Stomach (tissue), 4 donors: ENCODE results near the gene LGALS3BP.

Experiments used
- EP300 ChIP-seq: sonication (generic); formaldehyde crosslinking; IDR thresholded peaks from one replicate; pipeline ENCODE4 v1.6.1; 2017; ENCODE audit warnings: antibody characterized with exemption
- POLR2A ChIP-seq, 4 donors: fragments of 450-650 bp; IDR thresholded peaks; one replicate each; pipeline ENCODE4 v1.6.1; 2016; ENCODE audit warnings: antibody characterized with exemption in 4 of 4, control low read depth in 2 of 4, mild to moderate bottlenecking in 1 of 4, moderate library complexity in 1 of 4
- TF ChIP-seq, protein P1 (sequence below), 7 experiments: fragments of 450-650 bp in 4 of 7; fragments of 200-600 bp in 3 of 7; sonication (generic) in 3 of 7; IDR thresholded peaks; one replicate each; pipeline ENCODE4 v1.5.1; 2016 to 2019; ENCODE audit warnings: antibody characterized with exemption in 7 of 7, control low read depth in 2 of 7, mild to moderate bottlenecking in 1 of 7

DNA sequence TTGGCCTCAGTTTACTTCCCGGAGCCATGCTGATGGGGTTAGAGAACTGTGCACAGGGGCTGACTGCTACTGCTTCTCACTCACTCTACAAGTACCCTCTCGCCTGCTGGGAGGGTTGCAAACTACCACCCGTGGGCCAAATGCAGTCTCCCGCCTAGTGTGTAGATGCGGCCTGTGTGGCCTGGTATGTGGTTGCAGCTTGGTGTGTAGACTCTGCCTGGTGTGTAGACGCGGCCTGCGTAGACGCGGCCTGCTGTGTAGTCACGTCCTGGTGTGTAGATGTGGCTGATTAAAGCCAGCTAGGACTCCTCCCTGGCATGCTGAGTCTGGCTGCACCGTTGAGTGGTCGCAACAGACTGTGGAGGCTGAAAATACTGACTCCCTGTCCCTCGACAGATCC lies 22.6 kb upstream of the LGALS3BP start:
- TF ChIP-seq POLR2A (IDR thresholded peaks at IDR 0.05): no peak
- TF ChIP-seq, protein P1, sequence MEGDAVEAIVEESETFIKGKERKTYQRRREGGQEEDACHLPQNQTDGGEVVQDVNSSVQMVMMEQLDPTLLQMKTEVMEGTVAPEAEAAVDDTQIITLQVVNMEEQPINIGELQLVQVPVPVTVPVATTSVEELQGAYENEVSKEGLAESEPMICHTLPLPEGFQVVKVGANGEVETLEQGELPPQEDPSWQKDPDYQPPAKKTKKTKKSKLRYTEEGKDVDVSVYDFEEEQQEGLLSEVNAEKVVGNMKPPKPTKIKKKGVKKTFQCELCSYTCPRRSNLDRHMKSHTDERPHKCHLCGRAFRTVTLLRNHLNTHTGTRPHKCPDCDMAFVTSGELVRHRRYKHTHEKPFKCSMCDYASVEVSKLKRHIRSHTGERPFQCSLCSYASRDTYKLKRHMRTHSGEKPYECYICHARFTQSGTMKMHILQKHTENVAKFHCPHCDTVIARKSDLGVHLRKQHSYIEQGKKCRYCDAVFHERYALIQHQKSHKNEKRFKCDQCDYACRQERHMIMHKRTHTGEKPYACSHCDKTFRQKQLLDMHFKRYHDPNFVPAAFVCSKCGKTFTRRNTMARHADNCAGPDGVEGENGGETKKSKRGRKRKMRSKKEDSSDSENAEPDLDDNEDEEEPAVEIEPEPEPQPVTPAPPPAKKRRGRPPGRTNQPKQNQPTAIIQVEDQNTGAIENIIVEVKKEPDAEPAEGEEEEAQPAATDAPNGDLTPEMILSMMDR (IDR thresholded peaks at IDR 0.05): no peak
- no peak for TF ChIP-seq EP300
